Endothelial cell of umbilical vein (primary cell): ENCODE measurements around the gene ACYP2. TPM values are rescaled to one million over a fixed set of nuclear protein-coding genes. Genes with fewer than 3 reads are reported as not detected.

Experiments used
- BruUV-seq: library from RNA; stranded (reverse); fragments of 400-500 nt; replicated peaks from 2 replicates; lab custom pipeline; 2021; lab: Mats Ljungman, UMichigan
- CTCF ChIA-PET: fragments of 300-600, 350-600 bp; sonication (Branson Sonifier 250); formaldehyde crosslinking; loops from one replicate; lab custom pipeline; 2021; ENCODE audit warnings: antibody characterized with exemption, inconsistent platforms; lab: Charles Lee
- POLR2A ChIA-PET: fragments of 300-600, 350-600 bp; sonication (Branson Sonifier 250); formaldehyde crosslinking; loops from one replicate; lab custom pipeline; 2021; ENCODE audit warnings: antibody characterized with exemption, inconsistent platforms; lab: Charles Lee
- DNase-seq: peaks from one replicate; pipeline ENCODE4 v3.0.0-alpha.2; 2011; ENCODE audit warnings: low read depth, low spot score
- FAIRE-seq: peaks from 2 replicates; lab custom pipeline; 2011; peaks lifted over from hg19 to GRCh38; lab: Jason Lieb, UNC
- H2AFZ ChIP-seq: 2 replicates; pipeline ENCODE4 v1.6.0; 2012; ENCODE audit warnings: low read depth, low read length, control low read depth, inconsistent platforms
- H3K27ac ChIP-seq: 2 replicates; pipeline ENCODE4 v1.5.1; 2011; ENCODE audit warnings: low read depth, mild to moderate bottlenecking, control low read depth, low read length, moderate library complexity; ENCODE audit not compliant: insufficient read depth
- H3K27me3 ChIP-seq, 2 experiments: 2 replicates each; pipeline versions ENCODE4 v1.6.0 to v1.6.1; 2011; ENCODE audit warnings: low read length in 2 of 2, mixed read lengths in 1 of 2; ENCODE audit not compliant: control insufficient read depth in 2 of 2, insufficient read depth in 2 of 2
- H3K36me3 ChIP-seq, 2 experiments: 2 replicates in 1 of 2; 3 replicates in 1 of 2; pipeline ENCODE4 v1.5.1; 2011; ENCODE audit warnings: low read length in 2 of 2, mild to moderate bottlenecking in 1 of 2, moderate library complexity in 1 of 2; ENCODE audit not compliant: control insufficient read depth in 2 of 2, insufficient read depth in 2 of 2; ENCODE audit errors: extremely low read depth in 1 of 2
- H3K4me1 ChIP-seq: 3 replicates; pipeline ENCODE4 v1.5.1; 2011; ENCODE audit warnings: mild to moderate bottlenecking, low read length; ENCODE audit not compliant: control insufficient read depth, insufficient read depth; ENCODE audit errors: extremely low read depth
- H3K4me2 ChIP-seq: 2 replicates; pipeline ENCODE4 v1.6.1; 2011; ENCODE audit warnings: low read length, control low read depth, mixed read lengths; ENCODE audit not compliant: insufficient read depth
- H3K4me3 ChIP-seq, 3 experiments: fragments of 200-600 bp in 1 of 3; sonication (generic), shearing (Covaris generic) in 1 of 3; replicated peaks in 1 of 3; 2 replicates each; pipeline ENCODE4 v1.5.1; 2011 to 2016; ENCODE audit warnings: control low read depth in 3 of 3, low read length in 3 of 3, mild to moderate bottlenecking in 2 of 3, inconsistent platforms in 1 of 3, low read depth in 1 of 3, moderate library complexity in 1 of 3; ENCODE audit not compliant: insufficient read depth in 1 of 3
- H3K79me2 ChIP-seq: 2 replicates; pipeline ENCODE4 v1.6.0; 2012; ENCODE audit warnings: low read length, inconsistent platforms; ENCODE audit not compliant: control insufficient read depth, insufficient read depth
- H3K9ac ChIP-seq: replicated peaks from 2 replicates; pipeline ENCODE3; 2011; ENCODE audit warnings: low read length, control low read depth; ENCODE audit not compliant: insufficient read depth; ENCODE audit errors: extremely low read depth
- H3K9me1 ChIP-seq: replicated peaks from 3 replicates; pipeline ENCODE4 v1.6.0; 2011; ENCODE audit warnings: mild to moderate bottlenecking, low read length; ENCODE audit not compliant: control insufficient read depth, insufficient read depth; ENCODE audit errors: extremely low read depth
- H3K9me3 ChIP-seq: replicated peaks from 2 replicates; pipeline ENCODE4 v1.5.1; 2012; ENCODE audit warnings: low read length, inconsistent platforms; ENCODE audit not compliant: control insufficient read depth, insufficient read depth
- H4K20me1 ChIP-seq: replicated peaks from 2 replicates; pipeline ENCODE3; 2011; ENCODE audit warnings: mild to moderate bottlenecking, low read length; ENCODE audit not compliant: control insufficient read depth, insufficient read depth; ENCODE audit errors: extremely low read depth
- EZH2 ChIP-seq: IDR thresholded peaks from 2 replicates; pipeline ENCODE4 v1.6.1; 2012; ENCODE audit warnings: borderline replicate concordance, low read depth, mild to moderate bottlenecking, moderate library complexity, low read length, inconsistent platforms; ENCODE audit not compliant: severe bottlenecking
- FOS ChIP-seq: IDR thresholded peaks from 2 replicates; pipeline ENCODE4 v1.6.1; 2011; ENCODE audit warnings: mild to moderate bottlenecking, low read length, moderate library complexity, borderline replicate concordance; ENCODE audit not compliant: insufficient read depth
- GATA2 ChIP-seq: IDR thresholded peaks from 2 replicates; pipeline ENCODE4 v1.7.0; 2011; ENCODE audit warnings: low read depth, mild to moderate bottlenecking, moderate library complexity, mixed read lengths, low read length; ENCODE audit not compliant: insufficient read length, insufficient read depth
- JUN ChIP-seq: IDR thresholded peaks from 2 replicates; pipeline ENCODE4 v1.6.1; 2011; ENCODE audit warnings: borderline replicate concordance, low read depth; ENCODE audit not compliant: insufficient read length, insufficient read depth
- MYC ChIP-seq: IDR thresholded peaks from one replicate; pipeline ENCODE4 v1.6.1; 2011; ENCODE audit warnings: mild to moderate bottlenecking, low read depth, low read length
- POLR2A ChIP-seq: IDR thresholded peaks from 2 replicates; pipeline ENCODE4 v1.6.1; 2012; ENCODE audit warnings: low read depth, mild to moderate bottlenecking, control low read depth, low read length
- POLR2AphosphoS5 ChIP-seq: IDR thresholded peaks from 2 replicates; pipeline ENCODE4 v1.6.1; 2012; ENCODE audit warnings: low read depth, mild to moderate bottlenecking, control low read depth, low read length, moderate library complexity; ENCODE audit not compliant: insufficient read depth
- dilution Hi-C: fragments of 300-500 bp; cut with MboI; formaldehyde crosslinking; loops from one replicate; pipeline ENCODE4 v1.15.0; 2019; ENCODE audit warnings: low sequenced_read_pairs; ENCODE audit not compliant: extremely low pct_ligation_motif_present
- intact Hi-C: fragments of 100-400 bp; cut with micrococcal nuclease; formaldehyde crosslinking; loops from one replicate; pipeline ENCODE4 v1.10.0; 2022
- polyA plus RNA-seq, 4 experiments: library from polyadenylated mRNA; depleted of rRNA in 3 of 4; stranded (reverse) in 3 of 4; unstranded in 1 of 4; fragments of >200 nt; gene quantifications; 2 replicates each; pipeline versions ENCODE4 v1.2.1 to v1.2.3, GENCODE V29; 2011 to 2012; ENCODE audit warnings: missing spikeins in 1 of 4
- total RNA-seq: library from RNA; stranded (reverse); gene quantifications from 2 replicates; pipeline ENCODE4 v1.2.3, GENCODE V29; 2021
- TF ChIP-seq, protein P1 (sequence below), 2 donors: IDR thresholded peaks; 1 replicate in 1 of 2; 2 replicates in 1 of 2; pipeline ENCODE4 v1.5.1; 2011; ENCODE audit warnings: low read length in 2 of 2, mild to moderate bottlenecking in 2 of 2, moderate library complexity in 2 of 2, control low read depth in 1 of 2, inconsistent platforms in 1 of 2, low read depth in 1 of 2; ENCODE audit not compliant: insufficient read depth in 1 of 2; ENCODE audit errors: extremely low read depth in 1 of 2
- TF ChIP-seq, protein P2 (sequence below): IDR thresholded peaks from 2 replicates; pipeline ENCODE4 v1.6.1; 2011; ENCODE audit not compliant: insufficient read depth, insufficient read length

The ACYP2 gene
- total and polyA plus RNA-seq, 2 donors (not counting 3 experiments of a cell fraction or from before 2014, with no cell fraction given) = 3.9 to 7.9 TPM

DNA sequence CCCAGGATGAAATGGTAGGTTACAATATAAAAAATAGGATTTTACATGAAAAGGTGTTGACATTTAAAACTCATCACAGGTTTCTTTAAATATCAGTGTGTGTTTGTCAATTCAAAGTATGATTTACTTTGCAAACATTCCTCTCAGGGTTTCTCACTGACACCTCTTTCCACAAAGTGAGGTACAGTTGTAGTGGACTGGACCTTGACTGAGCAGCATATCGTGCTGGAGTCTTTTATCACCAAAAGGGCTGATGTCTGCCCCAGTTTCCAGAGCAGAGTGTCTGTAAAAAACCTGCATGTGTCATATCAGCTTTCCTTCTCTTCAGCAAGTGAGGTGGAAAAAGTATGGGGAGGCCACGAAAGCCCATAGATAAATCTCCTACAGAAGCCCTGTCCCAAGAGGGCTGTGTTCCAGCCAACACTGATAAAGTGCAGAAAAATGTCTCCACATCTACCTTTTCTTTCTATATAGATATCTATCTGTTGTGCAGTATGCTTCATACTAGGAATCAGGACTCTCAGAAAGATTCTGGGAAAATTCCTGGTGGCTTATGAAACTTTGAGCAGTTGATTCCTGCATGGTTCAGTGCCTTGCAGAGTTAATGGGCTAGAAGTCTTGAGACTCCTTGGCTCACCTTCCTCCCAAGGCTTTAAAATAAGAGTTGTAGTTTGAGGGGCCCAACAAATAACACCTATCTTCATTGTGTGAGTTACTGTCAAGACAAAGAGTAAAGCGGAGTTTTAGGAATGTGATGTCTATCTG is 6.9 kb downstream of the ACYP2 start:
- H3K4me3 ChIP-seq = no peak overlapping the region
- no peaks in the 10 kb centered on the region for H3K36me3 ChIP-seq
- TF ChIP-seq MYC = no peak
- TF ChIP-seq, protein P1, sequence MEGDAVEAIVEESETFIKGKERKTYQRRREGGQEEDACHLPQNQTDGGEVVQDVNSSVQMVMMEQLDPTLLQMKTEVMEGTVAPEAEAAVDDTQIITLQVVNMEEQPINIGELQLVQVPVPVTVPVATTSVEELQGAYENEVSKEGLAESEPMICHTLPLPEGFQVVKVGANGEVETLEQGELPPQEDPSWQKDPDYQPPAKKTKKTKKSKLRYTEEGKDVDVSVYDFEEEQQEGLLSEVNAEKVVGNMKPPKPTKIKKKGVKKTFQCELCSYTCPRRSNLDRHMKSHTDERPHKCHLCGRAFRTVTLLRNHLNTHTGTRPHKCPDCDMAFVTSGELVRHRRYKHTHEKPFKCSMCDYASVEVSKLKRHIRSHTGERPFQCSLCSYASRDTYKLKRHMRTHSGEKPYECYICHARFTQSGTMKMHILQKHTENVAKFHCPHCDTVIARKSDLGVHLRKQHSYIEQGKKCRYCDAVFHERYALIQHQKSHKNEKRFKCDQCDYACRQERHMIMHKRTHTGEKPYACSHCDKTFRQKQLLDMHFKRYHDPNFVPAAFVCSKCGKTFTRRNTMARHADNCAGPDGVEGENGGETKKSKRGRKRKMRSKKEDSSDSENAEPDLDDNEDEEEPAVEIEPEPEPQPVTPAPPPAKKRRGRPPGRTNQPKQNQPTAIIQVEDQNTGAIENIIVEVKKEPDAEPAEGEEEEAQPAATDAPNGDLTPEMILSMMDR (IDR thresholded peaks at IDR 0.05; ENCODE audit: extremely low read depth in 1 of 2, insufficient read depth in 1 of 2, low read depth in 1 of 2, low read length in 2 of 2) = no peak
- no peak for TF ChIP-seq JUN
- TF ChIP-seq, protein P2, sequence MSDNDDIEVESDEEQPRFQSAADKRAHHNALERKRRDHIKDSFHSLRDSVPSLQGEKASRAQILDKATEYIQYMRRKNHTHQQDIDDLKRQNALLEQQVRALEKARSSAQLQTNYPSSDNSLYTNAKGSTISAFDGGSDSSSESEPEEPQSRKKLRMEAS = no peak
- TF ChIP-seq POLR2A = no peak
- TF ChIP-seq FOS = no peak
- TF ChIP-seq POLR2AphosphoS5 = no peak
- no peak for TF ChIP-seq EZH2
- TF ChIP-seq GATA2 = no peak
- no peak for DNase-seq
- dilution Hi-C loops = no loop called here
- BruUV-seq = no TSS peak
- H3K9me1 ChIP-seq = no peaks in the 10 kb centered on the region
- H3K9me3 ChIP-seq = no peaks in the 10 kb centered on the region
- no peak overlapping the region for H3K9ac ChIP-seq
- no peaks in the 10 kb centered on the region for H3K4me1 ChIP-seq
- ChIA-PET CTCF (interaction anchor here (1.1 kb wide), 1 partner anchor 15 kb away, joined by 5 read pairs; no protein-coding TSS in a partner anchor), POLR2A (no interaction called here)
- no peaks in the 10 kb centered on the region for H4K20me1 ChIP-seq
- H3K4me2 ChIP-seq = no peak overlapping the region
- no peak for FAIRE-seq
- H2AFZ ChIP-seq = no peak overlapping the region
- H3K27ac ChIP-seq = no peak overlapping the region
- no peaks in the 10 kb centered on the region for H3K79me2 ChIP-seq
- no peaks in the 10 kb centered on the region for H3K27me3 ChIP-seq
- intact Hi-C loops = no loop called here
